ENCODE data around the gene AMFR.

Gene AMFR

GRCh38 chr16:56355786-56356275 is 69.5 kb downstream of the AMFR start:
- no peak for DNase-seq
- ATAC-seq: no peak
- no peaks in the 10 kb centered on the region for H3K36me3 Mint-ChIP-seq (ENCODE audit: low read depth)
- H3K27me3 Mint-ChIP-seq: peaks cover 2% of the 10 kb centered on the region
- peak overlapping the region; percentile 77 for H3K4me3 Mint-ChIP-seq
- H3K27ac Mint-ChIP-seq: peak overlapping the region; percentile 89
- no peaks in the 10 kb centered on the region for H3K9me3 Mint-ChIP-seq
- H3K4me1 Mint-ChIP-seq: peaks cover 41% of the 10 kb centered on the region

- H3K4me1 Mint-ChIP-seq: peaks cover 41% of the 10 kb centered on the region
- peaks cover 2% of the 10 kb centered on the region for H3K27me3 Mint-ChIP-seq
- no peak overlapping the region for H3K4me3 Mint-ChIP-seq
- no peaks in the 10 kb centered on the region for H3K9me3 Mint-ChIP-seq
- no peak overlapping the region for H3K27ac Mint-ChIP-seq
- no peaks in the 10 kb centered on the region for H3K36me3 Mint-ChIP-seq (ENCODE audit: low read depth)
- ATAC-seq (no peak), DNase-seq (no peak)
These were observed 70.1 kb downstream of the AMFR start for GRCh38 chr16:56355221-56355620.

GRCh38 chr16:56354746-56355145 is 70.6 kb downstream of the AMFR start:
- DNase-seq (no peak), ATAC-seq (no peak)
- Mint-ChIP-seq H3K36me3 (ENCODE audit: low read depth) (no peaks in the 10 kb centered on the region), H3K27ac (peak overlapping the region; percentile 47), H3K4me1 (peaks cover 37% of the 10 kb centered on the region), H3K9me3 (no peaks in the 10 kb centered on the region), H3K4me3 (no peak overlapping the region), H3K27me3 (peaks cover 2% of the 10 kb centered on the region)

GRCh38 chr16:56354016-56354415 is 71.3 kb downstream of the AMFR start:
- peaks cover 2% of the 10 kb centered on the region for H3K27me3 Mint-ChIP-seq
- no peak overlapping the region for H3K27ac Mint-ChIP-seq
- no peak for ATAC-seq

GRCh38 chr16:56353054-56353921 is 72.1 kb downstream of the AMFR start:
- DNase-seq: no peak
- no peaks in the 10 kb centered on the region for H3K36me3 Mint-ChIP-seq (ENCODE audit: low read depth)
- peaks cover 28% of the 10 kb centered on the region for H3K4me1 Mint-ChIP-seq
- no peak overlapping the region for H3K4me3 Mint-ChIP-seq
- peaks cover 2% of the 10 kb centered on the region for H3K27me3 Mint-ChIP-seq
- H3K9me3 Mint-ChIP-seq: no peaks in the 10 kb centered on the region
- H3K27ac Mint-ChIP-seq: no peak overlapping the region
- ATAC-seq: no peak

More at GRCh38 chr16:56354016-56354415, 71.3 kb downstream of the AMFR start:
- Mint-ChIP-seq H3K4me3 (no peak overlapping the region), H3K9me3 (no peaks in the 10 kb centered on the region), H3K36me3 (ENCODE audit: low read depth) (no peaks in the 10 kb centered on the region), H3K4me1 (peaks cover 33% of the 10 kb centered on the region)
- no peak for DNase-seq

GRCh38 chr16:56352351-56353053 is 72.8 kb downstream of the AMFR start:
- no peaks in the 10 kb centered on the region for H3K36me3 Mint-ChIP-seq (ENCODE audit: low read depth)
- peaks cover 21% of the 10 kb centered on the region for H3K4me1 Mint-ChIP-seq
- no peak for ATAC-seq
- DNase-seq: no peak
- H3K27me3 Mint-ChIP-seq: peaks cover 2% of the 10 kb centered on the region
- no peaks in the 10 kb centered on the region for H3K9me3 Mint-ChIP-seq
- H3K4me3 Mint-ChIP-seq: no peak overlapping the region
- H3K27ac Mint-ChIP-seq: no peak overlapping the region

GRCh38 chr16:56351481-56351880 is 73.9 kb downstream of the AMFR start:
- no peak for DNase-seq
- peaks cover 2% of the 10 kb centered on the region for H3K27me3 Mint-ChIP-seq
- H3K4me3 Mint-ChIP-seq: no peak overlapping the region
- no peak overlapping the region for H3K27ac Mint-ChIP-seq
- ATAC-seq: no peak
- H3K4me1 Mint-ChIP-seq: peaks cover 10% of the 10 kb centered on the region
- H3K9me3 Mint-ChIP-seq: no peaks in the 10 kb centered on the region
- no peaks in the 10 kb centered on the region for H3K36me3 Mint-ChIP-seq (ENCODE audit: low read depth)

- Mint-ChIP-seq H3K27me3 (peaks cover 2% of the 10 kb centered on the region), H3K36me3 (ENCODE audit: low read depth) (no peaks in the 10 kb centered on the region), H3K4me1 (peaks cover 3% of the 10 kb centered on the region), H3K4me3 (no peak overlapping the region), H3K27ac (no peak overlapping the region), H3K9me3 (no peaks in the 10 kb centered on the region)
- no peak for ATAC-seq
- no peak for DNase-seq
These were observed 74.6 kb downstream of the AMFR start for GRCh38 chr16:56350491-56351405.

GRCh38 chr16:56349711-56350161 is 75.6 kb downstream of the AMFR start:
- H3K9me3 Mint-ChIP-seq: no peaks in the 10 kb centered on the region
- peaks cover 2% of the 10 kb centered on the region for H3K27me3 Mint-ChIP-seq
- no peaks in the 10 kb centered on the region for H3K4me1 Mint-ChIP-seq
- no peak overlapping the region for H3K4me3 Mint-ChIP-seq
- no peak overlapping the region for H3K27ac Mint-ChIP-seq
- ATAC-seq (no peak), DNase-seq (no peak)
- no peaks in the 10 kb centered on the region for H3K36me3 Mint-ChIP-seq (ENCODE audit: low read depth)

GRCh38 chr16:56349086-56349415 is 76.3 kb downstream of the AMFR start:
- H3K9me3 Mint-ChIP-seq: no peaks in the 10 kb centered on the region
- no peak overlapping the region for H3K4me3 Mint-ChIP-seq
- ATAC-seq (no peak), DNase-seq (no peak)
- H3K4me1 Mint-ChIP-seq: no peaks in the 10 kb centered on the region
- no peaks in the 10 kb centered on the region for H3K36me3 Mint-ChIP-seq (ENCODE audit: low read depth)
- H3K27ac Mint-ChIP-seq: no peak overlapping the region
- H3K27me3 Mint-ChIP-seq: peaks cover 2% of the 10 kb centered on the region

- no peaks in the 10 kb centered on the region for H3K9me3 Mint-ChIP-seq
- DNase-seq (no peak), ATAC-seq (no peak)
- no peaks in the 10 kb centered on the region for H3K4me1 Mint-ChIP-seq
- no peaks in the 10 kb centered on the region for H3K36me3 Mint-ChIP-seq (ENCODE audit: low read depth)
- H3K27me3 Mint-ChIP-seq: peaks cover 2% of the 10 kb centered on the region
- H3K4me3 Mint-ChIP-seq: no peak overlapping the region
- no peak overlapping the region for H3K27ac Mint-ChIP-seq
These were observed 76.9 kb downstream of the AMFR start for GRCh38 chr16:56348168-56349085.

- Mint-ChIP-seq H3K27me3 (peaks cover 2% of the 10 kb centered on the region), H3K4me3 (no peak overlapping the region), H3K27ac (no peak overlapping the region), H3K9me3 (no peaks in the 10 kb centered on the region), H3K4me1 (no peaks in the 10 kb centered on the region), H3K36me3 (ENCODE audit: low read depth) (no peaks in the 10 kb centered on the region)
- ATAC-seq (no peak), DNase-seq (no peak)
These were observed 77.7 kb downstream of the AMFR start for GRCh38 chr16:56347670-56348069.

- H3K4me1 Mint-ChIP-seq: no peaks in the 10 kb centered on the region
- DNase-seq (no peak), ATAC-seq (no peak)
- H3K27me3 Mint-ChIP-seq: peaks cover 2% of the 10 kb centered on the region
- no peak overlapping the region for H3K4me3 Mint-ChIP-seq
- H3K27ac Mint-ChIP-seq: no peak overlapping the region
- no peaks in the 10 kb centered on the region for H3K36me3 Mint-ChIP-seq (ENCODE audit: low read depth)
- no peaks in the 10 kb centered on the region for H3K9me3 Mint-ChIP-seq
These were observed 78.2 kb downstream of the AMFR start for GRCh38 chr16:56347166-56347565.

Data from activated naive CD8-positive, alpha-beta T cell treated with anti-CD3 and anti-CD28 coated beads, Interleukin-2, amount 50 U/mL, for 24 hours (primary cell).